Progenitor cell of endocrine pancreas (in vitro differentiated cells): ENCODE data around the gene TGFB1I1. TPM values are rescaled to one million over a fixed set of nuclear protein-coding genes. Genes with fewer than 3 reads are reported as not detected.

ENCODE experiments used
- DNase-seq: peaks from one replicate; pipeline ENCODE4 v3.0.0; 2021; ENCODE audit warnings: low spot score; ENCODE audit not compliant: unreplicated experiment
- H3K27ac Mint-ChIP-seq: 2 replicates; pipeline ENCODE4 v1.8.0; 2021; ENCODE audit warnings: mild to moderate bottlenecking, moderate library complexity, mixed read lengths
- H3K27me3 Mint-ChIP-seq: 2 replicates; pipeline ENCODE4 v1.8.0; 2021; ENCODE audit warnings: mixed read lengths
- H3K36me3 Mint-ChIP-seq: 2 replicates; pipeline ENCODE4 v1.8.0; 2022; ENCODE audit warnings: mixed read lengths; ENCODE audit not compliant: insufficient read depth
- H3K4me1 Mint-ChIP-seq: 2 replicates; pipeline ENCODE4 v1.8.0; 2021; ENCODE audit warnings: low read depth, mixed read lengths
- H3K4me3 Mint-ChIP-seq: 2 replicates; pipeline ENCODE4 v1.8.0; 2021; ENCODE audit warnings: low read depth, mild to moderate bottlenecking, moderate library complexity, mixed read lengths
- H3K9me3 Mint-ChIP-seq: 2 replicates; pipeline ENCODE4 v1.8.0; 2021; ENCODE audit warnings: low read depth, mixed read lengths
- total RNA-seq: library from RNA; stranded (reverse); gene quantifications from 2 replicates; pipeline ENCODE4 v1.2.1, GENCODE V29; 2021
- TF ChIP-seq, protein P1 (sequence below): fragments of 200-600 bp; sonication (generic); IDR thresholded peaks from one replicate; pipeline ENCODE4 v1.5.0; 2021; ENCODE audit warnings: antibody characterized with exemption, mild to moderate bottlenecking; ENCODE audit not compliant: unreplicated experiment

Gene TGFB1I1
- total RNA-seq, 1 donor from 2014 or later = 4.5 TPM

GRCh38 chr16:31467151-31467773 is 4.7 kb upstream of the TGFB1I1 start:
- Mint-ChIP-seq H3K4me1 (peaks cover 3% of the 10 kb centered on the region), H3K36me3 (peaks cover 10% of the 10 kb centered on the region), H3K27me3 (peaks cover 15% of the 10 kb centered on the region), H3K9me3 (no peaks in the 10 kb centered on the region), H3K27ac (no peak overlapping the region), H3K4me3 (no peak overlapping the region)
- TF ChIP-seq, protein P1, sequence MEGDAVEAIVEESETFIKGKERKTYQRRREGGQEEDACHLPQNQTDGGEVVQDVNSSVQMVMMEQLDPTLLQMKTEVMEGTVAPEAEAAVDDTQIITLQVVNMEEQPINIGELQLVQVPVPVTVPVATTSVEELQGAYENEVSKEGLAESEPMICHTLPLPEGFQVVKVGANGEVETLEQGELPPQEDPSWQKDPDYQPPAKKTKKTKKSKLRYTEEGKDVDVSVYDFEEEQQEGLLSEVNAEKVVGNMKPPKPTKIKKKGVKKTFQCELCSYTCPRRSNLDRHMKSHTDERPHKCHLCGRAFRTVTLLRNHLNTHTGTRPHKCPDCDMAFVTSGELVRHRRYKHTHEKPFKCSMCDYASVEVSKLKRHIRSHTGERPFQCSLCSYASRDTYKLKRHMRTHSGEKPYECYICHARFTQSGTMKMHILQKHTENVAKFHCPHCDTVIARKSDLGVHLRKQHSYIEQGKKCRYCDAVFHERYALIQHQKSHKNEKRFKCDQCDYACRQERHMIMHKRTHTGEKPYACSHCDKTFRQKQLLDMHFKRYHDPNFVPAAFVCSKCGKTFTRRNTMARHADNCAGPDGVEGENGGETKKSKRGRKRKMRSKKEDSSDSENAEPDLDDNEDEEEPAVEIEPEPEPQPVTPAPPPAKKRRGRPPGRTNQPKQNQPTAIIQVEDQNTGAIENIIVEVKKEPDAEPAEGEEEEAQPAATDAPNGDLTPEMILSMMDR = no peak
- DNase-seq = no peak

- Mint-ChIP-seq H3K27me3 (peaks cover 21% of the 10 kb centered on the region), H3K9me3 (no peaks in the 10 kb centered on the region), H3K4me3 (no peak overlapping the region), H3K4me1 (peaks cover 3% of the 10 kb centered on the region), H3K27ac (no peak overlapping the region), H3K36me3 (peaks cover 10% of the 10 kb centered on the region)
- no peak for DNase-seq
- TF ChIP-seq, protein P1 = no peak
Measured at GRCh38 chr16:31467858-31468257, 4.1 kb upstream of the TGFB1I1 start.

DNA sequence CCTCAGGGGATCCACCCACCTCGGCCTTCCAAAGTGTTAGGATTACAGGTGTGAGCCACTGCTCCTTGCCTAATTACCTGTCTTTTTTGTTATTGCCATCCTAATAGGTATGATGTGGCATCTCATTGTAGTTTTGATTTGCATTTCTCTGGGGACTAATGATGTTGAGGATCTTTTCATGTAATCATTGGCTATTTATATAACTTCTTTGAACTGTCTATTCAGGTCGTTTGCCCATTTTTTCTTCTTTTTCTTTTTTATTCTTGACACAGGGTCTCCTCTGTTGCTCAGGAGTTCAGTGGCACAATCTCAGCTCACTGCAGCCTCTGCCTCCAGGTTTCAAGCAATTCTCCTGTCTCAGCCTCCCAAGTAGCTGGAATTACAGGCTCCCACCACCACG is 1.3 kb upstream of the TGFB1I1 start:
- H3K4me3 Mint-ChIP-seq = no peak overlapping the region
- no peak for DNase-seq
- peaks cover 3% of the 10 kb centered on the region for H3K4me1 Mint-ChIP-seq
- no peaks in the 10 kb centered on the region for H3K9me3 Mint-ChIP-seq
- H3K36me3 Mint-ChIP-seq = no peaks in the 10 kb centered on the region
- TF ChIP-seq, protein P1 = no peak
- no peak overlapping the region for H3K27ac Mint-ChIP-seq
- H3K27me3 Mint-ChIP-seq = peaks cover 49% of the 10 kb centered on the region

- TF ChIP-seq, protein P1 = no peak
- no peaks in the 10 kb centered on the region for H3K36me3 Mint-ChIP-seq
- H3K4me1 Mint-ChIP-seq = peaks cover 7% of the 10 kb centered on the region
- H3K27ac Mint-ChIP-seq = no peak overlapping the region
- peaks cover 56% of the 10 kb centered on the region for H3K27me3 Mint-ChIP-seq
- H3K4me3 Mint-ChIP-seq = peak overlapping the region; percentile 39
- DNase-seq = no peak
- H3K9me3 Mint-ChIP-seq = no peaks in the 10 kb centered on the region
Measured at GRCh38 chr16:31471241-31471874, 594 bp upstream of the TGFB1I1 start.

DNA sequence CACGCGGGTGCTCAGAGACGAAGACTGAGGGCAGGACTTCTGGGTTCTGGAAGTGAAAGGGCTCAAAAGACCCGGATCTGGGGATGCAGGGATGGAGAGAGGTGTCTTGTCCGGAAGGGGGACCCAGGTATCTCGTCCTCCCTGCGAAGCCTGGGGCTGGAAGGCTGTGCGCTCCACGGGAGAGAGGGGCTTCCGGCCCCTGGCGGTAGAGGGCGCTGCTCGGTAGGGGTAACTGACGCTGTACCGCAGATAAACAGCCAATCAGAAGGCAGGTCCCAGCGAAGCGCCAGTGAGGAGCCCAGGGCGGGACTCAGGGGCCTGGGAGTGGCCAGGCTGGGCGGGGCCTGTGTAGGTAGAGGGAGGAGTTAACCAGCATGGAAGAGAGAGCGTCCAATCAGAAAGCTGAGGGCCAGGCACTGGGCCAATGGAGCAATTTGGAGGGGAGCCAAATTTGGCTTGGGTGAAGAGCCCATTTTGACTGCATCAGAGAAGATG is 804 bp downstream of the TGFB1I1 start:
- peak overlapping the region; percentile 68 for H3K4me3 Mint-ChIP-seq
- H3K9me3 Mint-ChIP-seq = no peaks in the 10 kb centered on the region
- DNase-seq = no peak
- H3K36me3 Mint-ChIP-seq = no peaks in the 10 kb centered on the region
- H3K4me1 Mint-ChIP-seq = peaks cover 14% of the 10 kb centered on the region
- peaks cover 60% of the 10 kb centered on the region for H3K27me3 Mint-ChIP-seq
- TF ChIP-seq, protein P1 = peak; percentile 50
- no peak overlapping the region for H3K27ac Mint-ChIP-seq
